ENCODE data around the gene PIM1.

PIM1 gene

GRCh38 chr6:37162740-37163139 is 7.2 kb upstream of the PIM1 start:
- TF ChIP-seq CTCF (IDR thresholded peaks at IDR 0.05; ENCODE audit: unreplicated experiment in 3 of 3): no peak
- Mint-ChIP-seq H3K27me3 (ENCODE audit: low read depth) (no peaks in the 10 kb centered on the region), H3K4me3 (no peak overlapping the region), H3K9me3 (no peaks in the 10 kb centered on the region), H3K27ac (peak overlapping the region in 2 of 3 experiments; percentile 36 to 98), H3K36me3 (ENCODE audit: low read depth) (no peaks in the 10 kb centered on the region), H3K4me1 (peaks cover 23% of the 10 kb centered on the region)

GRCh38 chr6:37168163-37168758 is 1.7 kb upstream of the PIM1 start:
- H3K36me3 Mint-ChIP-seq (ENCODE audit: low read depth): peaks cover 5% of the 10 kb centered on the region
- H3K27me3 Mint-ChIP-seq (ENCODE audit: low read depth): no peaks in the 10 kb centered on the region
- H3K9me3 Mint-ChIP-seq: no peaks in the 10 kb centered on the region
- TF ChIP-seq CTCF (IDR thresholded peaks at IDR 0.05; ENCODE audit: unreplicated experiment in 3 of 3): no peak
- H3K4me1 Mint-ChIP-seq: peaks cover 29% of the 10 kb centered on the region
- H3K4me3 Mint-ChIP-seq: peak overlapping the region; percentile 94 to 97 (median 96)
- H3K27ac Mint-ChIP-seq: peak overlapping the region; percentile 100

GRCh38 chr6:37168811-37169495 is 999 bp upstream of the PIM1 start:
- peak overlapping the region; percentile 100 for H3K27ac Mint-ChIP-seq
- peaks cover 12% of the 10 kb centered on the region for H3K36me3 Mint-ChIP-seq (ENCODE audit: low read depth)
- TF ChIP-seq CTCF (IDR thresholded peaks at IDR 0.05; ENCODE audit: unreplicated experiment in 3 of 3): no peak
- H3K4me1 Mint-ChIP-seq: peaks cover 32% of the 10 kb centered on the region
- no peaks in the 10 kb centered on the region for H3K9me3 Mint-ChIP-seq
- peak overlapping the region; percentile 94 to 97 (median 96) for H3K4me3 Mint-ChIP-seq
- no peaks in the 10 kb centered on the region for H3K27me3 Mint-ChIP-seq (ENCODE audit: low read depth)

- no peaks in the 10 kb centered on the region for H3K9me3 Mint-ChIP-seq
- H3K36me3 Mint-ChIP-seq (ENCODE audit: low read depth): peaks cover 25% of the 10 kb centered on the region
- H3K27ac Mint-ChIP-seq: peak overlapping the region; percentile 59 to 93 (median 84)
- H3K4me1 Mint-ChIP-seq: peaks cover 45% of the 10 kb centered on the region
- peak; percentile 28 to 35 (median 32) for TF ChIP-seq CTCF (IDR thresholded peaks at IDR 0.05; ENCODE audit: unreplicated experiment in 3 of 3)
- no peaks in the 10 kb centered on the region for H3K27me3 Mint-ChIP-seq (ENCODE audit: low read depth)
- H3K4me3 Mint-ChIP-seq: peak overlapping the region; percentile 83 to 92 (median 90)
These were observed 585 bp downstream of the PIM1 start for GRCh38 chr6:37170273-37171200.

- Mint-ChIP-seq H3K36me3 (ENCODE audit: low read depth) (peaks cover 25% of the 10 kb centered on the region), H3K27me3 (ENCODE audit: low read depth) (no peaks in the 10 kb centered on the region), H3K4me3 (peak overlapping the region; percentile 83 to 92 (median 90)), H3K4me1 (peaks cover 46% of the 10 kb centered on the region), H3K27ac (peak overlapping the region; percentile 59 to 93 (median 84)), H3K9me3 (no peaks in the 10 kb centered on the region)
- no peak for TF ChIP-seq CTCF (IDR thresholded peaks at IDR 0.05; ENCODE audit: unreplicated experiment in 3 of 3)
These were observed 1.4 kb downstream of the PIM1 start for GRCh38 chr6:37171201-37171969.

All from nephron (organoid).